HG03039 (cell line): ENCODE measurements around the gene PDIA5.

Experiments used
- ATAC-seq: cut with Tn5 transposase; IDR thresholded peaks from one replicate; pipeline ENCODE4 v1.9.1; 2021; ENCODE audit warnings: mild to moderate bottlenecking, moderate library complexity; ENCODE audit not compliant: unreplicated experiment

The PDIA5 gene

GRCh38 chr3:123161167-123161566 is 94.3 kb downstream of the PDIA5 start:
- ATAC-seq, result no peak

- ATAC-seq, result no peak
Measured at GRCh38 chr3:123163141-123163540, 96.3 kb downstream of the PDIA5 start.

DNA sequence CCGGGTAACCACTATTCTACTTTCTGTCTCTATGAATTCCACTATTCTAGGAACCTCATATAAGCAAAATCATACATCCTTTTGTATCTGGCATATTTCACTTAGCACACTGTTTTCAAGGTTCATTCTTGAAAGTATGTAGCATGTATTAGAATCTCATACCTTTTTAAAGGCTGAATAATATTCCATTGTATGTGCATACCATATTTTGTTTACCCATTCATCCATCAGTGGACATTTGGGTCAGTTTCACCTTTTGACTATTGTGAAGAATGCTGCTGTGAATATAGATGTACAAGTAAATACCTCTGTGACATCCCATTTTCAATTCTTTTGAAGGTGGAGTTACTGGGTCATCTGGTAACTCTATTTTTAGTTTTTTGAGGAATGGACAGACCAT is 98.3 kb downstream of the PDIA5 start:
- ATAC-seq, result no peak

DNA sequence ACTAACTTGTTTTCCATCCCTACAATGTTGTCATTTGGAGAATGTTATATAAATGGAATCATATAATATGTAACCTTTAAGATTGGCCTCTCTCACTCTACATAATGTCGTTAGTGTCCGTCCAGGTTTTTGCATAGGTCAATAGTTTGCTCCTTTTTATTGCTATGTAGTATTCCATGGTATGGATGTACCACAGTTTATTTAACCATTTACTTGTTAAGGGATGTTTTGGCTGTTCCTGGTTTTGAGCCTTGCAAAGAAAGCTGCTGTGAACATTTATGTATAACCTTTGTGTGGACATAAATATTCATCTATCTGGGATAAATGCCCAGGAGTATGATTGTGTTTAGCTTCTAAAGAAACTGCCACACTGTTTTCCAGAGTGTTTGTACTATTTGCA is 100.9 kb downstream of the PDIA5 start:
- ATAC-seq, result no peak

GRCh38 chr3:123168122-123168521 is 101.3 kb downstream of the PDIA5 start:
- ATAC-seq, result no peak

GRCh38 chr3:123168605-123169004 is 101.8 kb downstream of the PDIA5 start:
- ATAC-seq, result no peak

- no peak for ATAC-seq
Measured at GRCh38 chr3:123169492-123169929, 102.7 kb downstream of the PDIA5 start.

GRCh38 chr3:123169930-123170329 is 103.1 kb downstream of the PDIA5 start:
- ATAC-seq, result no peak

- no peak for ATAC-seq
Measured at GRCh38 chr3:123180791-123181190, 114.0 kb downstream of the PDIA5 start.

GRCh38 chr3:123186695-123187094 is 119.9 kb downstream of the PDIA5 start:
- no peak for ATAC-seq

DNA sequence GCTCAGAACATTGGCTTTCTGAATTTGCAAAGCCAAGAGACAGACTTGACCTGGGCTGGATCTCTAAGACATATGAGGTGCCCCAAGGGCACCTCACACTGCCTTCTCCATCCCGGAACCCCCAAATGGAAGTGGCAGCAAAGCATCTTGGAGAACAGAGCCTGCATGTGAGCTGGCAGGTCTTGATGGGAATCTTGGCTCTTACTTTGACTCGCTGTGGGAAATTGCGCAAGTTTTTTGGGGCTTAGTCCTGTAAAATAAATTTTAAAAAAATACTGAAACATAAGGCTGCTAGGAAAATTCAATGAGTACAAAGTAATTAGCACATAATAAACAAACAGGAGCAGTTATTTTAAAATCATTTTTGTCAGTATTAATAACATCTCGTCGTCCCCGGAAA is 121.2 kb downstream of the PDIA5 start:
- ATAC-seq, result no peak

DNA sequence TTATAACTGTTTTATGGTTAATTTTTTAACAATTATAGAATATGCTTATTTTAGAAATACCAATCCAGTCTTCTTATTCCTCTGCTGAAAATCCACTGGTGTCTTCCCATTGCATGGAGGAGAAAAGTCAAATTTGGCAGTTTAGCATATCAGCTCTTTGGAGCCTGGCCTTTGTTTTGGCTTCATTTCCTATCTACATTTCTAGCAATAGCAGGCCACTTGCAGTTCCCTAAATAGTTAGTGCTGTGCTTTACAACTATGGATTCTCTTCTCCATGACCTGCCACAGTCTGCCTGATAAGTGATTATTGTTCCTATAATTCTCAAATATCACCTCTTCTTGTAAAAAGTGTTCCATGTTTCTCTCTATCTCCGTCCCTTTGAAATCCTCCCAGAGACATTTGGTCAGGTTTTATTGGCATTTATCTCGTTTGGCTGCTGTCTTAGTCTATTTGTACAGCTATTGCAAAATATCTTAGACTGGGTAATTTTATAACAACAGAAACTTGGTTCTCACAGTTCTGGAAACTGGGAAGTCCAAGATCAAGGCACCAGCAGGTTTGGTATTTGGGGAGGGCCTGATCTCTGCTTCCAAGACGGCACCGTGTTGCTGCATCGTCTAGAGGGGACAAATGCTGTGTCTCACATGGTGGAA is 126.8 kb downstream of the PDIA5 start:
- ATAC-seq, result no peak

DNA sequence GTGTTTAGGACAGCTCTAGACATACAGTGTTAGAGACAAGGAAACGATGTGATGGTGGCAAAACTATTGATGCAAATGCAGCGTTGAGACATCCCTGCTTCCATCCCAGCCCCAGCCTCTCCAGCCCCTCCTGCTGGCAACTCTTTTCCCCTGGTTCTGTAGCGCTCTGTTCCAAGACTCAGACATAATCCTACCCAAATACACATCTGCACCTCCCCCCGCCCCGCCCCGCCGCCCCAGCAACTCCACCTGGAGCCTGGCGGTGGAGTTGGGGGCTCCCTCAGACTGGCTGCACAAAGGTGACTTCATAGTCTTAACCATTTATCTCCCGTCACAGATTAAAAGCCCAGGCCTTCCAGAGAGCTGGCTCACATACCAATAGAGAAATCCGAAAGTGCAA is 127.7 kb downstream of the PDIA5 start:
- ATAC-seq, result no peak

DNA sequence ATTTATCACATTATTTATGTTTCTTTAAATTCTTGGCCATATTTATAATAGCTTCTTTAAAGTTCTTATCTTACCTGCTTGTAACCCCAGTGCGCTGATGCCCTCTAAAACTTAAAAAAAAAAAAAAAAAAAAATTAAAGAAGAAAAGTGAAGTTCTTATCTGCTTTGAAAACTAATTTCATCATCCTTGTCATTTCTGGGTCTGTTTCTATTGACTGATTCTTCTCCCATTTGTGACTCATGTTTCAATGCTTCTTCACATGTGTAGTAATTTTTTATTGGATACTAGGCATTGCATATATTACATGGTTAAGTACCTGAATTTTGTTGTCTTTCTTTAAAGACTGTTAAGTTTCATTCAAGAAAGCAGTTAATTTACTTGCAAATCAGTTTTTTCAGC is 131.5 kb downstream of the PDIA5 start:
- no peak for ATAC-seq

- ATAC-seq, result no peak
Measured at GRCh38 chr3:123201223-123201556, 134.4 kb downstream of the PDIA5 start.

GRCh38 chr3:123201557-123202427 is 135.0 kb downstream of the PDIA5 start, which contains the start of gene SEC22A:
Gene SEC22A, plus strand, starts transcription at chr3:123201943. Its CDS starts 7,275 bp downstream, at chr3:123209218.
- peak; percentile 99 for ATAC-seq

GRCh38 chr3:123202451-123202850 is 135.6 kb downstream of the PDIA5 start:
- no peak for ATAC-seq
